Activated CD4-positive, alpha-beta T cell treated with anti-CD3 and anti-CD28 coated beads for 36 hours (primary cell): Measurements from ENCODE around the gene PRSS8. TPM values are rescaled to one million over a fixed set of nuclear protein-coding genes. Genes with fewer than 3 reads are reported as not detected.
"Not testable (repeated sequence)": the region's sequence is repeated elsewhere in the genome, so short reads cannot be mapped to it uniquely, and the experiment has no call there.

ENCODE experiments used
- ATAC-seq: fragments of 200-7000 bp; cut with Tn5 transposase; one replicate; pipeline ENCODE4 v1.10.0; 2021; ENCODE audit warnings: mild to moderate bottlenecking, moderate library complexity
- CTCF ChIA-PET: fragments of 350-600 bp; sonication (Branson Sonifier 250); formaldehyde crosslinking; loops from one replicate; lab custom pipeline; 2021; ENCODE audit warnings: antibody characterized with exemption; lab: Charles Lee
- POLR2A ChIA-PET: fragments of 350-600 bp; sonication (Branson Sonifier 250); formaldehyde crosslinking; loops from one replicate; lab custom pipeline; 2021; ENCODE audit warnings: antibody characterized with exemption, inconsistent platforms; lab: Charles Lee
- DNase-seq: peaks from one replicate; pipeline ENCODE4 v3.0.0-alpha.2; 2020
- H3K27ac Mint-ChIP-seq: one replicate; pipeline ENCODE4 v1.8.0; 2021; ENCODE audit warnings: mixed read lengths
- H3K27me3 Mint-ChIP-seq: one replicate; pipeline ENCODE4 v1.8.0; 2021; ENCODE audit warnings: mixed read lengths
- H3K36me3 Mint-ChIP-seq: one replicate; pipeline ENCODE4 v1.8.0; 2021; ENCODE audit warnings: low read depth, mixed read lengths
- H3K4me1 Mint-ChIP-seq: one replicate; pipeline ENCODE4 v1.8.0; 2021; ENCODE audit warnings: mixed read lengths
- H3K4me3 Mint-ChIP-seq: one replicate; pipeline ENCODE4 v1.8.0; 2021; ENCODE audit warnings: mild to moderate bottlenecking, moderate library complexity, mixed read lengths
- H3K9me3 Mint-ChIP-seq: one replicate; pipeline ENCODE4 v1.8.0; 2021; ENCODE audit warnings: low read depth, mixed read lengths
- intact Hi-C, 2 experiments: fragments of 100-400 bp; cut with DNase I in 1 of 2; cut with micrococcal nuclease in 1 of 2; formaldehyde crosslinking; loops; one replicate each; pipeline versions ENCODE4 v1.14.2 to v1.15.1; 2022 to 2024; cut with DNase I, micrococcal nuclease
- total RNA-seq, 2 experiments: library from RNA; stranded (reverse); gene quantifications; one replicate each; pipeline ENCODE4 v1.2.3, GENCODE V29; 2021

The PRSS8 gene
- total RNA-seq, 2 experiments from 2014 or later: not detected

DNA sequence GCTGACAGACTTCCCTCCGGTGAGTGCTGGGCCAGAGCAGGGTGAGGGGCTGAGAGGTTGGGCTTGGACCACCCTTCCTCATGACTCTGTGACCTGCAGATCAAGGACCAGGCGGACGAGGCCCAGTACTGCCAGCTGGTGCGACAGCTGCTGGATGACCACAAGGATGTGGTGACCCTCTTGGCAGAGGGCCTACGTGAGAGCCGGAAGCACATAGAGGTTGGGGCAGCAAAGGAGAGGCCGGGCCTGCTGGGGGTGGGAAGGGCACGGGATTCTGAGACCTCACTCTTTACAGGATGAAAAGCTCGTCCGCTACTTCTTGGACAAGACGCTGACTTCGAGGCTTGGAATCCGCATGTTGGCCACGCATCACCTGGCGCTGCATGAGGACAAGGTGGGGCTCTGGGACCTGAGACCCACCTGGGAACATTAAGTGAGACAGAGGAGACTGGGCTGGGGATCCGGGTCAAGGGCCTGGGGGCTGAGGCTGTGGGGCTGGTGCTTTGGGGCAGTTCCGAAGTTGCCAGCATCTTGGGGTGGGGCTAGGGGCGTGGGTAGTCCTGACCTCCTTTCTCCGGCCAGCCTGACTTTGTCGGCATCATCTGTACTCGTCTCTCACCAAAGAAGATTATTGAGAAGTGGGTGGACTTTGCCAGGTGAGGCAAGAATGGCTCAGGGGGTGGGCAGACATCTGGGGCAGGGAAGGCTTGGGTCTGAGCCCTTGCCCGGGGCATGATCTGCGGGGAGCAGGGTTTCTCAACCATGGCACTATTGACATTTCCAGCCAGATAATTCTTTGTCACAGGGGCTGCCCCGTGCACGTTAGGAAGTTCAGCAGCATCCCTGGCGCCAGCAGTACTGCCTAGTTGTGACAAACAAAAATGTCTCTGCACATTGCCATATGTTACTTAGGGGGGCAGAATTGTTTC, 25.2 kb downstream of the PRSS8 start:
- intact Hi-C loops: no loop called here
- ChIA-PET POLR2A (no interaction called here), CTCF (interaction anchor here (0.6 kb wide), 2 partner anchors 9 to 724 kb away, joined by 3 read pairs; no protein-coding TSS in a partner anchor)
- H3K27me3 Mint-ChIP-seq: no peaks in the 10 kb centered on the region
- H3K4me3 Mint-ChIP-seq: peak overlapping the region; percentile 76
- no peaks in the 10 kb centered on the region for H3K9me3 Mint-ChIP-seq
- peak overlapping the region; percentile 47 for H3K27ac Mint-ChIP-seq
- DNase-seq (no peak), ATAC-seq (no peak)
- peaks cover 25% of the 10 kb centered on the region for H3K4me1 Mint-ChIP-seq
- H3K36me3 Mint-ChIP-seq: peaks cover 25% of the 10 kb centered on the region

DNA sequence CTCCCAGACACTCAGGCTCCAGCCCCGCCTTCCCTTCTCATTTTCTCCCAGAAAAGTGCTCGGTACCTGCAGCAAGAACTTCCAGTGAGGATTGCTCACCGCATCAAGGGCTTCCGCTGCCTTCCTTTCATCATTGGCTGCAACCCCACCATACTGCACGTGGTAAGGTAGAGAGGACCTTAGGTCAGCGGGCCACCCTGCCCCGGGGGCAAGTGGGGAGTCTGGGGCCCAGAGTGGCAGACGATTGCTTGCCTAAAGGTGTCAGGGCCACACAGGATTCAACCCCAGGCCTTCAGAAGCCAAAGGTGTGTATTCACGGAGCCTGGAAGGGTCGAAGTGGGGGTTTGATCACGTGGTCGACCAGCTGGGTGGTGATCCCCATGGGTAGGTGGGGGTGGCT, 25.9 kb downstream of the PRSS8 start:
- no peaks in the 10 kb centered on the region for H3K9me3 Mint-ChIP-seq
- intact Hi-C loops: loop anchor here (2.0 to 5.0 kb wide), 10 partner anchors 33 to 763 kb away; partner anchors contain the start of genes ARMC5 (in 1 of the 2), FBXL19 (in 1 of the 2), FUS (in 1 of the 2) and SETD1A (in 1 of the 2)
- H3K27ac Mint-ChIP-seq: peak overlapping the region; percentile 58
- DNase-seq (no peak), ATAC-seq (no peak)
- H3K36me3 Mint-ChIP-seq: peaks cover 25% of the 10 kb centered on the region
- ChIA-PET CTCF (interaction anchor here (0.6 kb wide), 1 partner anchor 8 kb away, joined by 3 read pairs; no protein-coding TSS in a partner anchor), POLR2A (no interaction called here)
- H3K4me1 Mint-ChIP-seq: peaks cover 25% of the 10 kb centered on the region
- H3K4me3 Mint-ChIP-seq: peak overlapping the region; percentile 76
- H3K27me3 Mint-ChIP-seq: no peaks in the 10 kb centered on the region

- POLR2A ChIA-PET: no interaction called here
- peaks cover 25% of the 10 kb centered on the region for H3K4me1 Mint-ChIP-seq
- H3K36me3 Mint-ChIP-seq: peaks cover 25% of the 10 kb centered on the region
- peak; percentile 18 for DNase-seq
- CTCF ChIA-PET: no interaction called here
- H3K27ac Mint-ChIP-seq: peak overlapping the region; percentile 67
- H3K9me3 Mint-ChIP-seq: no peaks in the 10 kb centered on the region
- H3K27me3 Mint-ChIP-seq: no peaks in the 10 kb centered on the region
- intact Hi-C loops: loop anchor here (2.0 to 5.0 kb wide), 10 partner anchors 33 to 763 kb away; partner anchors contain the start of genes ARMC5 (in 1 of the 2), FBXL19 (in 1 of the 2), FUS (in 1 of the 2) and SETD1A (in 1 of the 2)
- H3K4me3 Mint-ChIP-seq: peak overlapping the region; percentile 76
- ATAC-seq: no peak
These were observed 26.6 kb downstream of the PRSS8 start for GRCh38 chr16:31108794-31109558.

GRCh38 chr16:31108035-31108793, 27.3 kb downstream of the PRSS8 start, which contains the start of gene BCKDK:
TSS of gene BCKDK (plus strand) at chr16:31108386. CDS start at chr16:31109224, 838 bp downstream.
- no peaks in the 10 kb centered on the region for H3K27me3 Mint-ChIP-seq
- peak; percentile 90 for DNase-seq

GRCh38 chr16:31107465-31107867, 28.1 kb downstream of the PRSS8 start:
- ATAC-seq (peak; percentile 87), DNase-seq (peak; percentile 77)
- Mint-ChIP-seq H3K9me3 (no peaks in the 10 kb centered on the region), H3K36me3 (peaks cover 25% of the 10 kb centered on the region), H3K4me1 (peaks cover 22% of the 10 kb centered on the region), H3K27ac (peak overlapping the region; percentile 96), H3K4me3 (peak overlapping the region; percentile 86), H3K27me3 (no peaks in the 10 kb centered on the region)
- CTCF ChIA-PET: no interaction called here
- intact Hi-C loops: loop anchor here (5.0 kb wide), 4 partner anchors 35 to 765 kb away; partner anchors contain the start of genes ZNF267 (in 1 of the 2) and ZNF843 (in 1 of the 2)
- POLR2A ChIA-PET: interaction anchor here (1.0 to 1.7 kb wide), 3 partner anchors 10 to 766 kb away, joined by 3 to 6 read pairs (median 5); partner anchors contain the start of genes FUS, KAT8 and ZNF267

More at GRCh38 chr16:31108035-31108793, 27.3 kb downstream of the PRSS8 start, which contains the start of gene BCKDK:
- ChIA-PET CTCF (no interaction called here), POLR2A (interaction anchor here (1.0 to 1.7 kb wide), 3 partner anchors 9 to 765 kb away, joined by 3 to 6 read pairs (median 5); partner anchors contain the start of genes FUS, KAT8 and ZNF267)
- peak within 1 kb of the TSS; percentile 96 for H3K27ac Mint-ChIP-seq
- peaks cover 25% of the 10 kb centered on the region for H3K36me3 Mint-ChIP-seq
- peak; percentile 79 for ATAC-seq
- peaks cover 22% of the 10 kb centered on the region for H3K4me1 Mint-ChIP-seq
- peak within 1 kb of the TSS; percentile 86 for H3K4me3 Mint-ChIP-seq
- intact Hi-C loops: loop anchor here (2.0 to 5.0 kb wide), 10 partner anchors 33 to 764 kb away; partner anchors contain the start of genes ARMC5 (in 1 of the 2), FBXL19 (in 1 of the 2), FUS (in 1 of the 2) and SETD1A (in 1 of the 2)
- H3K9me3 Mint-ChIP-seq: no peaks in the 10 kb centered on the region

DNA sequence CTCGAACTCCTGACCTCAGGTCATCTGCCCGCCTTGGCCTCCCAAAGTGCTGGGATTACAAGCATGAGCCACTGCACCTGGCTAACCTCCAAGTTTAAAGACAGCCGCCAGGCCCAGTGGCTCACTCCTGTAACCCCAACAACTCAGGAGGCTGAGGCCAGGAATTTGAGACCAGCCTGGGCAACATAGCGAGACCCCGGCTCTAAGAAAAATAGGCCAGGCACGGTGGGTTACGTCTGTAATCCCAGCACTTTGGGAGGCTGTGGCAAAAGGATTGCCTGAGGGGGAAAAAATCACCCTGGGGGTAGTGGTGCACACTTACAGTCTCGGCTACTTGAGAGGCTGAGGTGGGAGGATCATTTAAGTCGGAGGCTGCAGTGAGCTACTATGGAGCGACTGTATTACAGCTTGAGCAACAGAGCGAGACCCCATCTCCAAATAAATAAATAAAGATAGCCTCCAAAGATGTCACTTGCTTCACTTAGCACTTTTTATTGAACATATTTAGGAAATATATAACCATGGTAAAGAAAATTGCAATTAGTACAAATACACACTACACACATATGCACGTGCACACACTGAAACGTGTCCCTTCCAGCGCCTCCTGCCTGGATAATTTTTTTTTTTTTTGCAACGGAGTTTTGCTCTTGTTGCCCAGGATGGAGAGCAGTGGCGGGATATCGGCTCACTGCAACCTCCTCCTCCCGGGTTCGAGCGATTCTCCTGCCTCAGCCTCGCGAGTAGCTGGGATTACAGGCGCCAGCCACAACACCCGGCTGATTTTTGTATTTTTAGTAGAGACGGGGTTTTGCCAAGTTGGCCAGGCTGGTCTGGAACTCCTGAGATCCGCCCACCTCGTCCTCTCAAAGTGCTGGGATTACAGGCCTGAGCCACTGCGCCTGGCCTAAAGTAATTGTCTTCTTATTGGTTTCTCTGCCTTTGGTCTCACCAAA, 28.7 kb downstream of the PRSS8 start:
- Mint-ChIP-seq H3K36me3 (peaks cover 20% of the 10 kb centered on the region), H3K4me1 (peaks cover 22% of the 10 kb centered on the region), H3K27me3 (no peaks in the 10 kb centered on the region), H3K9me3 (no peaks in the 10 kb centered on the region), H3K4me3 (peak overlapping the region; percentile 86), H3K27ac (peak overlapping the region; percentile 96)
- ATAC-seq (no peak), DNase-seq (no peak)
- ChIA-PET POLR2A (interaction anchor here (1.0 to 1.7 kb wide), 3 partner anchors 11 to 767 kb away, joined by 3 to 6 read pairs (median 5); partner anchors contain the start of genes FUS, KAT8 and ZNF267), CTCF (no interaction called here)
- intact Hi-C loops: loop anchor here (5.0 kb wide), 4 partner anchors 36 to 766 kb away; partner anchors contain the start of genes ZNF267 (in 1 of the 2) and ZNF843 (in 1 of the 2)

- CTCF ChIA-PET: no interaction called here
- peak; percentile 90 for DNase-seq
- Mint-ChIP-seq H3K27ac (peak overlapping the region; percentile 80), H3K4me1 (peaks cover 22% of the 10 kb centered on the region), H3K4me3 (peak overlapping the region; percentile 50), H3K27me3 (no peaks in the 10 kb centered on the region), H3K36me3 (peaks cover 12% of the 10 kb centered on the region), H3K9me3 (no peaks in the 10 kb centered on the region)
- intact Hi-C loops: loop anchor here (5.0 kb wide), 4 partner anchors 37 to 767 kb away; partner anchors contain the start of genes ZNF267 (in 1 of the 2) and ZNF843 (in 1 of the 2)
- peak; percentile 40 for ATAC-seq
- POLR2A ChIA-PET: no interaction called here
These were observed 29.8 kb downstream of the PRSS8 start for GRCh38 chr16:31105677-31106213.

- ChIA-PET POLR2A (interaction anchor here (0.6 kb wide), 1 partner anchor 12 kb away, joined by 3 read pairs; no protein-coding TSS in a partner anchor), CTCF (interaction anchor here (0.6 to 1.2 kb wide), 5 partner anchors 9 to 137 kb away, joined by 3 to 4 read pairs (median 3); partner anchors contain the start of gene HSD3B7)
- H3K27me3 Mint-ChIP-seq, ATAC-seq, H3K4me3 Mint-ChIP-seq, H3K4me1 Mint-ChIP-seq, intact Hi-C loops, H3K27ac Mint-ChIP-seq, H3K36me3 Mint-ChIP-seq, DNase-seq, H3K9me3 Mint-ChIP-seq: not testable (repeated sequence)
These were observed 34.5 kb downstream of the PRSS8 start for GRCh38 chr16:31100876-31101641.
